Skin epidermis (tissue), 12 donors: ENCODE measurements around the gene LIMS1.
A peak's percentile ranks its signal among the peaks of the same experiment; 100 is the strongest.
"Not testable (repeated sequence)": the region's sequence is repeated elsewhere in the genome, so short reads cannot be mapped to it uniquely, and the experiment has no call there.

Experiments
- H3K27ac ChIP-seq, 21 experiments: fragments of 200-600 bp; sonication (generic) in 11 of 21; one replicate each; pipeline ENCODE4 v1.5.0; 2020; ENCODE audit warnings: mild to moderate bottlenecking in 3 of 21, inconsistent platforms in 2 of 21, moderate library complexity in 2 of 21
- H3K4me3 ChIP-seq, 7 experiments: fragments of 200-600 bp; sonication (generic) in 2 of 7; one replicate each; pipeline ENCODE4 v1.5.0; 2020; ENCODE audit warnings: inconsistent platforms in 2 of 7, mild to moderate bottlenecking in 2 of 7, moderate library complexity in 1 of 7

LIMS1 gene

GRCh38 chr2:108580050-108580449 is 45.8 kb downstream of the LIMS1 start:
- Histone ChIP-seq H3K4me3 (no peak overlapping the region), H3K27ac (peak overlapping the region in 5 of 21 experiments; percentile 11 to 58 (median 20))

- Histone ChIP-seq H3K4me3 (no peak overlapping the region), H3K27ac (peak overlapping the region in 2 of 21 experiments; percentile 24 to 39)
Measured at GRCh38 chr2:108583903-108584520, 49.7 kb downstream of the LIMS1 start.

- no peak overlapping the region for H3K4me3 ChIP-seq
- peak overlapping the region in 2 of 21 experiments; percentile 26 to 78 for H3K27ac ChIP-seq
Measured at GRCh38 chr2:108585436-108585835, 51.2 kb downstream of the LIMS1 start.

GRCh38 chr2:108586116-108586515 is 51.8 kb downstream of the LIMS1 start:
- Histone ChIP-seq H3K27ac (peak overlapping the region in 8 of 21 experiments; percentile 19 to 78 (median 54)), H3K4me3 (no peak overlapping the region)

GRCh38 chr2:108586631-108587030 is 52.4 kb downstream of the LIMS1 start:
- peak overlapping the region in 16 of 21 experiments; percentile 1 to 78 (median 41) for H3K27ac ChIP-seq
- no peak overlapping the region for H3K4me3 ChIP-seq

GRCh38 chr2:108587621-108588020 is 53.4 kb downstream of the LIMS1 start:
- H3K27ac ChIP-seq, result peak overlapping the region in 14 of 21 experiments; percentile 26 to 79 (median 58)
- no peak overlapping the region for H3K4me3 ChIP-seq

DNA sequence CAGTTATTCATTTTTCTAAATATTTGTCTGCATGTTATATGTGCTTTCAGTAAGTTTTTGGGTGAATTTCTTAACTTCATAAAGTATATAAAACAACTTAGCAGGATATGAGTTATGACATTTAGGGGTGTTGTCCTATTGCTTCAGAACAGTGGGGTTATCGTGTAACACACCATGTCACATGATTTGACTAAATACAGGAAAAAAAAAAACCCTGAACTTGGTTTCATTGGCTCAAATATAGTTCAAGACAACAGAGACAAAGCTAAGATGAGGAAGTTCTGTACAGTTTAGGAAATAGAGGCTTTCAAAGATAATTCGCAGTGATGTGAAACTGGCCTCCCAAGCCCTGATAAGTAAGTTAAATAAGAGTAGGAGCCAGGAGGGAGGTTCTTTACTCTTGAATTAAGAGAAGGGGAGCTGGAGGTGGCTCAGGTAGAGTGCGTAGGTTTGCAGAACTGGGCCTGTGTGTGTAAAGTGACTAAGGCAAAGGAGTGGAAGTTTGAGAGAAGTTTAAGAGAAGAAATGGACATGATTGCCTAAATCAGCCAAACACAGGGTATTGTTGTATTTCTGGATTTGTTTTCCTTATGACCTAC is 53.9 kb downstream of the LIMS1 start:
- no peak overlapping the region for H3K4me3 ChIP-seq
- H3K27ac ChIP-seq, result peak overlapping the region in 17 of 21 experiments; percentile 22 to 79 (median 58)

- Histone ChIP-seq H3K27ac (peak overlapping the region in 7 of 21 experiments; percentile 24 to 79 (median 60)), H3K4me3 (no peak overlapping the region)
Measured at GRCh38 chr2:108589372-108589771, 55.1 kb downstream of the LIMS1 start.

- Histone ChIP-seq H3K4me3 (no peak overlapping the region), H3K27ac (peak overlapping the region in 5 of 21 experiments; percentile 0 to 79 (median 25))
Measured at GRCh38 chr2:108589781-108590180, 55.5 kb downstream of the LIMS1 start.

DNA sequence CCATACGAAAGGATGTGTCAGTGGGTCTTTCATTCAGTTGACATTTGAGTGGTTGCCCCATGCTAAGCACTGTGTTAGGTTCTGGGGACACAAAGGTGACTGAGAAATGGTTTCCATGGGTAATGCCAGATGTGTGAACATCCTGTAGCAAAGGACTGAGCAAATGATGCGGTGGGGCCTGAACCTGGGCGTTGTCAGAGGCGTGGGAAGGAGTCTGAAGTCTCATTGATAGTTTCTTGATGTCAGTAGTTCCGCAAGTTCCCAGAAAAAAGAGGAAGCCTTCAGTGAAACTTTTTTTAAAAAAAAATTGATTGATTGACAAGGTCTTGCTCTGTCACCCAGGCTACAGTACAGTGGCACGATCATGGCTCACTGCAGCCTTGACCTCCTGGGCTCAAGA is 56.9 kb downstream of the LIMS1 start:
- H3K4me3 ChIP-seq, result no peak overlapping the region
- H3K27ac ChIP-seq, result peak overlapping the region in 4 of 21 experiments; percentile 18 to 46 (median 20)

- Histone ChIP-seq H3K4me3 (no peak overlapping the region), H3K27ac (peak overlapping the region in 20 of 21 experiments; percentile 24 to 89 (median 71))
Measured at GRCh38 chr2:108593547-108594098, 59.4 kb downstream of the LIMS1 start.

DNA sequence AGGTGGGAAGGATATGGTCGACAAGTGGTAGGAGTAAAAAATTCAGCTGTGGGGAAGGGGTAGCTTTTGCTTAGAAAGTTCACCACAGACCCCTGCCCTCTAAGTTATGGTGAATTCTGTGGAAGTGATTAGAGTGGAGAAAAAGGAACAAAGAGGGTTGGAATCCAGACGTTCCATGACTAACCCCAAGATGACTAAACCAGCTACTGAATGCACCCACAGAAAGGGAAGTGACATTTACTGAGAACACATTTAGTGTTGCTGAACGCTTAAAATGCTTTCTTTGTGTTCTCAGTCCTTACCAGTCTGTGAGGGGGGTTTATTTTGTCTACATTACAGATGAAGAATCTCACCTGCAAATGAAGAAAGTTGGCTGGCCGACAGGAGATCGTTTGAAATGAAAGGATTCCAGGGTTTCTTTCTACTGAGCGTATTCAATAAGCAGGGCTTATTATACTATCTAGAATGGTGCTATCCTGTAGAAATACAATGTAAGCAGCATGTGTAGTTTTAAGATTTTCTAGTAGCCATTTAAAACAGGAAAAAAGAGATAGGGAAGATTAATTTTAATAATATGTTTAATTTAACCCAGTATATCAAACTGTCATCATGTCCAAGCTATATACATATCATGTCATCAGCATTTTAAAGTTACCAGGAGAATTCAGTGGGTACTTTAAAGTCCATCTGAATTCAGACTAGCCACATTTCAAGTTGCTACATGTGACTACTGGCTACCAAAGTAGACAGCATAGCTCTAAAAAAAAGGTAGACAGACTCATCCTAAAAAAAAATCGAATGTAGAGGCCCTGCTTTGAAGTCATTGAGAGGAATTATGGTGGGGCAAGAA is 60.1 kb downstream of the LIMS1 start:
- H3K27ac ChIP-seq, result peak overlapping the region in 20 of 21 experiments; percentile 10 to 89 (median 71)
- H3K4me3 ChIP-seq, result no peak overlapping the region

DNA sequence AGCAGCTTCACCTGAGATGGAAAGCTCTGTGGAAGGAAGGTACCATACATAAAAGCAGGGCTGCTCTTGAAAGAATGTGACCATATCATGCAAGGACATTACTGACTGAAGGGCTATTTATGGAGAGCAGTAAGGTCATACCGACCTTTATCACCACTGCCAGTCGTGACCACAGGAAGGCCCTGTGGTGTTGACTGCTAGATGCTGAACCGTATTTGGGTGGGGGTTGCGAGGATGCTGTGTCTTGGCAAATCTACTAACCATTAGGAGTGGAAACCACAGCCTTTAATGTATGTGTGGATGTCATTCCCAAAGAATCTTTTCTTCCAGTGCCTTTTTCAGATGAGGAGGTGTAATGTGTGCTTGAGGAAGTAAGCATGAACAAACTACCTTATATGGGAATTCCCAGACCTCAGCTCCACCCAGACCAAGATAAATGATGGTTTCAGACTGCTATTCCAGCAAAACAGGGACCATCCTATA is 60.8 kb downstream of the LIMS1 start:
- H3K27ac ChIP-seq, result peak overlapping the region in 20 of 21 experiments; percentile 2 to 89 (median 71)
- H3K4me3 ChIP-seq, result no peak overlapping the region

GRCh38 chr2:108595771-108596170 is 61.5 kb downstream of the LIMS1 start:
- not testable (repeated sequence) for H3K4me3 ChIP-seq

GRCh38 chr2:108597105-108597744 is 63.0 kb downstream of the LIMS1 start:
- H3K4me3 ChIP-seq, H3K27ac ChIP-seq: not testable (repeated sequence)

More at GRCh38 chr2:108595771-108596170, 61.5 kb downstream of the LIMS1 start:
- H3K27ac ChIP-seq, result peak overlapping the region in 16 of 21 experiments; percentile 24 to 89 (median 74)

- not testable (repeated sequence) for H3K27ac ChIP-seq, H3K4me3 ChIP-seq
Measured at GRCh38 chr2:108601199-108601598, 66.9 kb downstream of the LIMS1 start.

DNA sequence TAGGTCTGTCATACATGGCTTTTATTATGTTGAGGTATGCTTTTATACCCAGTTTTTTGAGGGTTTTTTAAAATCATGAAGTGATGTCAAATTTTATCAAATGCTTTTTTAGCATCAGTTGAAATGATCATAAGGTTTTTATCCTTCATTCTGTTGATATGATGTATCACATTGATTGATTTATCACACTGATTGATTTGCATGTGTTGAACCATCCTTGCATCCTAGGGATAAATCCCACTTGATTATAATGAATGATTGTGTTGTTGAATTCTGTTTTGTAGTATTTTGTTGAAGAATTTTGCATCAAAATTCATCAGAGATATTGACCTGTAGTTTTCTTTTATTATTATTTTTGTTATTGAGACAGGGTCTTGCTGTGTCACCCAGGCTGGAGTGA is 68.2 kb downstream of the LIMS1 start:
- Histone ChIP-seq H3K4me3 (no peak overlapping the region), H3K27ac (no peak overlapping the region)

DNA sequence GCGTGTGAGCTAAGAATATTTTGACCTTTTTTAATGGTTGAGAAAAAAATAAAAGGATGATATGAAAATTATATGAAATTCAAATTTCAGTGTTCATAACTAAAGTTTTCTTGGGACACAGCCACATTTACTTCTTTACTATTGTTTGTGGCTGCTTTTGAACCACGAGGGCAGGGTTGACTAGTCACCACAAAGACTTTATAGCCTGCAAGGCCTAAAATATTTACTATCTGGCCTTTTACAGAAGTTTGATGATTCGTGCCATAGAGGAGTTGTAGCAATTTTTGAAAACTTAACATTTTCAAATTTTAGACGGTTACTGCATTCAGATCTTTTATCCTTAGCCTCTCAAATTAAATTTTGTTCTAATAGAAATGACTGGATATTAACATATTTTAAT is 69.9 kb downstream of the LIMS1 start:
- H3K4me3 ChIP-seq, result no peak overlapping the region
- no peak overlapping the region for H3K27ac ChIP-seq

- H3K4me3 ChIP-seq, result no peak overlapping the region
- no peak overlapping the region for H3K27ac ChIP-seq
Measured at GRCh38 chr2:108605947-108606346, 71.7 kb downstream of the LIMS1 start.
